AG04449 (cell line): ENCODE results near the gene LIG3.
"Not testable (repeated sequence)": the region's sequence is repeated elsewhere in the genome, so short reads cannot be mapped to it uniquely, and the experiment has no call there.

ENCODE experiments used
- CTCF ChIA-PET: fragments of 350-600 bp; formaldehyde crosslinking; extraction: SDS; loops from one replicate; lab custom pipeline; 2021; ENCODE audit warnings: antibody characterized with exemption; lab: Yijun Ruan, JAX
- POLR2A ChIA-PET: fragments of 400-600, 350-600 bp; formaldehyde crosslinking; extraction: SDS; loops from one replicate; lab custom pipeline; 2020; ENCODE audit warnings: antibody characterized with exemption, inconsistent platforms; lab: Yijun Ruan, JAX
- DNase-seq: peaks from one replicate; pipeline ENCODE4 v3.0.0-alpha.2; 2010; ENCODE audit warnings: low read depth, low spot score
- H3K4me3 ChIP-seq: 2 replicates; pipeline ENCODE4 v1.5.1; 2011; ENCODE audit warnings: low read depth, mild to moderate bottlenecking, control low read depth, low read length
- CTCF ChIP-seq: IDR thresholded peaks from one replicate; pipeline ENCODE4 v1.5.1; 2011; ENCODE audit warnings: mild to moderate bottlenecking, moderate library complexity, low read length, control low read depth, inconsistent platforms; ENCODE audit not compliant: insufficient read depth; ENCODE audit errors: missing control alignments

Gene LIG3

GRCh38 chr17:35023538-35023937, 43.2 kb downstream of the LIG3 start:
- no peak overlapping the region for H3K4me3 ChIP-seq
- DNase-seq, result no peak
- POLR2A ChIA-PET, result interaction anchor here (1.6 kb wide), 1 partner anchor 66 kb away, joined by 3 read pairs; no protein-coding TSS in a partner anchor
- CTCF ChIA-PET, result interaction anchor here (1.2 to 3.6 kb wide), 6 partner anchors 10 to 96 kb away, joined by 4 to 20 read pairs (median 5); partner anchors contain the start of gene RAD51D
- TF ChIP-seq CTCF, result no peak

- DNase-seq, result no peak
- ChIA-PET POLR2A (no interaction called here), CTCF (interaction anchor here (2.1 kb wide), 1 partner anchor 64 kb away, joined by 7 read pairs; no protein-coding TSS in a partner anchor)
- H3K4me3 ChIP-seq, result no peak overlapping the region
- TF ChIP-seq CTCF, result no peak
Measured at GRCh38 chr17:35025541-35025940, 45.2 kb downstream of the LIG3 start.

GRCh38 chr17:35028097-35028496, 47.8 kb downstream of the LIG3 start:
- POLR2A ChIA-PET, CTCF ChIA-PET, H3K4me3 ChIP-seq, DNase-seq: not testable (repeated sequence)

GRCh38 chr17:35028531-35029262, 48.4 kb downstream of the LIG3 start:
- ChIA-PET CTCF (no interaction called here), POLR2A (no interaction called here)
- H3K4me3 ChIP-seq, result no peak overlapping the region
- TF ChIP-seq CTCF, result no peak
- DNase-seq, result no peak

GRCh38 chr17:35030780-35031179, 50.5 kb downstream of the LIG3 start:
- no peak overlapping the region for H3K4me3 ChIP-seq
- ChIA-PET CTCF (interaction anchor here (1.0 kb wide), 3 partner anchors 16 to 59 kb away, joined by 3 read pairs; no protein-coding TSS in a partner anchor), POLR2A (no interaction called here)
- TF ChIP-seq CTCF, result no peak
- no peak for DNase-seq

- CTCF ChIA-PET, result interaction anchor here (1.3 kb wide), 1 partner anchor 15 kb away, joined by 4 read pairs; no protein-coding TSS in a partner anchor
- no peak overlapping the region for H3K4me3 ChIP-seq
- no peak for DNase-seq
- POLR2A ChIA-PET, result no interaction called here
- TF ChIP-seq CTCF, result no peak
Measured at GRCh38 chr17:35038453-35038852, 58.1 kb downstream of the LIG3 start.

GRCh38 chr17:35041390-35041789, 61.1 kb downstream of the LIG3 start:
- POLR2A ChIA-PET, result no interaction called here
- H3K4me3 ChIP-seq, result no peak overlapping the region
- TF ChIP-seq CTCF, result no peak
- CTCF ChIA-PET, result interaction anchor here (1.3 to 2.5 kb wide), 2 partner anchors 49 to 79 kb away, joined by 3 to 7 read pairs; partner anchors contain the start of gene RAD51D
- no peak for DNase-seq
